Measurements from ENCODE around the gene ASIC2. TPM values are rescaled to one million over a fixed set of nuclear protein-coding genes. Genes with fewer than 3 reads are reported as not detected.

ASIC2 gene
- total RNA-seq, 1 donor from 2014 or later = not detected

DNA sequence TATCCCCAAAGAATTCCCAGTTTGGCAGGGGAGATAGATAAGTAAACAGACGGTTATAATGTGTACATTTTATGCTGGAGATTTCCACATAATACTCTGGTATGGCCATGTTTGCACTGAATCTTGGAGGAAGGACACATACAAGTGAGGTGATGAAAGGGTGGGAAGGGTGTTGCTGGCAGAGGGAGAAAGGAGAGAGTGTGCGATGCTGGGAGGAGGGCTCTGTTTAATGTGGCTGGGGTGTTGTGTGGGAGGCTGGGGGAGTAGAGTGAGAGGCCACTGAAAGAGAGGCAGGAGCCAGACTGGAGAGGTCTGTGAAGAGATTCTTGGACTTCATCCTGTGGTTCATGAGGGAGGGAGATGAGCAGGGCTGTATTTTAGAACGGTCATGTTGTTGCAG is 213.9 kb downstream of the ASIC2 start:
- DNase-seq (ENCODE audit: low spot score) = peak; percentile 16

DNA sequence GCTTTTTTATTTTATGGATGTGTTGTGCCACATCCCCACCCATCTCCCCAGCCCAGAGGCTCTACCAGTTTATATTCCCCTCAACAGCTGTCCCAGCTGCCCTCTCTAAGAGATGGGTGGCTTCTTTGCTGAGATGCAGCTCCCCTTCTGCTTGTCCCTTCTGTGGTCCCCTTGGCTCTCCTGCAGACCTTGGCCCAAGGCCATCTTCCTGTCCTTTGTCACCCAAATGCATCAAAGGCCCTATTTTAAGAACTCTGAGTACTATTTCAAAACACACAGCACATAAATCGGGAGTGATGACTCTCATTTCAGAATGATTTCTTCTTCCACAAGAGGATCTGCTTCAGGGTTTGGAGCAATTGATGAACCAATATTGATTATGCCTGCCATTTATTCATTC is 216.1 kb downstream of the ASIC2 start:
- DNase-seq (ENCODE audit: low spot score) = peak; percentile 26

DNA sequence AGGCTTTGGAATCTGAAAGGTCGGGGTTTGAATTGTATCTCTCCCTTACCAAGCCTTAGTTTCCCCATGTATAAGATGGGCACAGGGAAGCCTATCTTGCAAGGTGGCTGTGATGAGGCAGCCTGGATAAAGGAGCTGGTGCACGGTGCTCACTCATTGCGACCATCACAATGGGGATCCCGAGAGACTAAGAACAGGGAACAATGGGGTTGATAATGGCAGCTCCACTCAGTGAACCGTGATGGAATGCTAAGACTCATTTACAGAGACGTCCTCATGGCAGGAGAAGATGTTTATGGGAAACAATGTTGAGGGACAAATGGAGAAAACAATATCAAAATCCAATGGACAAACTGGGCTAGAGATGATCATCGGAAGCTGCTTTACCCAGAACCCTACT is 219.7 kb downstream of the ASIC2 start:
- DNase-seq (ENCODE audit: low spot score) = no peak

DNA sequence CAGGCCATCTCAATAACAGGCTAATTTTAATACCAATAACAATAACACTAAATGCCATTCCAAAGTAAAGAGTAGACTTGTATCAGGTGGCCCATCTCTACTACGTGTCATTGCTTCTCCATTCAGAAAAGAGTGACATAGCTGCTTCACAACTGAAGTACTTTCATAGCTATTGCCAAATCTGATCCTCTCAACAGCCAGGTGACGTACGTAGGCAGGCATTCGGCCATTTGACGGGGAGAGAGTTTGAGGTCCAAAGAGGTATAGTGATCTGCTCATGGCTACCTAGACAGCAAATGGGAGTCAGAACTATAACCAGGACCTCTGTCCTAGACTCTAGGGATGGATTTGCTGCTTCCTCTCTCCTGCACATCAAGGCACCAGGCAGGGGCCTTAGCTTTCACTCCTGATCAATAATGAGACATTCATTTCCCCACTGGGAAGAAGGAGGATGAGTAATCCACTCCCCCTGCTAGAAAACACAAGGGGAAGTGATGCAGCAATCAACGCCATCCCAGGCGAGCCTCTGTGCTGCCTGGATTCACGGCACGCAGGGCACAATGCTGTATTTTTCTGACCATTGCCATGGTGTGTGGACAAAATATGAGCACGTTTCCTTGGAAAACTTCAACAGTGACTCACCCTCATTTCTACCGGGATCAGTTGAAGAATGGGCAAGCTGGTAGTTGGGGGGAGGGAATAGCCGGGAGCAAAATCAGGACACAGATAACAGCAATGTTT is 220.5 kb downstream of the ASIC2 start:
- peak; percentile 69 for DNase-seq (ENCODE audit: low spot score)

DNA sequence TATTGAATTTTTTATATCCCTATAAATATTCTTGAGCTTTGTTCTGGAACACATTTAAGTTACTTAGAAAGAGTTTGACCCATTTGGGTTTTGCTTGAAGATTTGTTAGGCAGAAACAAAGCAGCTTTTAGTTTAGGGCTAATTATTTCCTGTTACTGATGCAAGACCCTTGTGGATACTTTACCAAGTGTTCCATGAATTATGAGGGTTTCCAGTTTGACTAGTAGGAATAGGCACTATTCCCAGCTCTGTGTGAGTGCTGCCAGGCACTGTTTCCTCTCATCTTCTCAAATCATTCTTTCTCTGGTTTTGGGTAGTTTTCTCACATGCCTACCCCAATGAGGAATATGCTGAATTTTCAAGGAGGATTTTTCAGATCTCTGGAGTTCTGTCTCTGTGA is 221.4 kb downstream of the ASIC2 start:
- no peak for DNase-seq (ENCODE audit: low spot score)

DNA sequence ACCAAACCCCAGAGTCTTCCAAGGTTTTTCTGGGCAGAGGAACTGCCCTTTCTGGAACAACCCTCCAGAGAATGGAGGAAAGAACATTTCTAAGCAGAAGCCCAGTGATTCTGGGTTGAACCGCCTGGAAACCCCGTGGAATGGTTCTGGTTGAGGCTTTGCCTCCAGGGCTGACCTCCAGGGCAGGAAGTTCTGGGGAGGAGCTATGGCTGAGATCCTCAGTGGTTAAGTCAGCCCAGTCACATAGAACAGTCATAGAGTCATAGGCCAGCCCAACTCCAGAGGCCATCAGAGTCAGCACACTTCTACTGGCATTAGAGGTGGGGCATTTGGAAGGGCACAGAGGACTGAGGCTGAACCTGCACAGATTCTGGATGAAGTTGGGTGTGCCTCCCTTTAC is 235.5 kb downstream of the ASIC2 start:
- DNase-seq (ENCODE audit: low spot score) = no peak

DNA sequence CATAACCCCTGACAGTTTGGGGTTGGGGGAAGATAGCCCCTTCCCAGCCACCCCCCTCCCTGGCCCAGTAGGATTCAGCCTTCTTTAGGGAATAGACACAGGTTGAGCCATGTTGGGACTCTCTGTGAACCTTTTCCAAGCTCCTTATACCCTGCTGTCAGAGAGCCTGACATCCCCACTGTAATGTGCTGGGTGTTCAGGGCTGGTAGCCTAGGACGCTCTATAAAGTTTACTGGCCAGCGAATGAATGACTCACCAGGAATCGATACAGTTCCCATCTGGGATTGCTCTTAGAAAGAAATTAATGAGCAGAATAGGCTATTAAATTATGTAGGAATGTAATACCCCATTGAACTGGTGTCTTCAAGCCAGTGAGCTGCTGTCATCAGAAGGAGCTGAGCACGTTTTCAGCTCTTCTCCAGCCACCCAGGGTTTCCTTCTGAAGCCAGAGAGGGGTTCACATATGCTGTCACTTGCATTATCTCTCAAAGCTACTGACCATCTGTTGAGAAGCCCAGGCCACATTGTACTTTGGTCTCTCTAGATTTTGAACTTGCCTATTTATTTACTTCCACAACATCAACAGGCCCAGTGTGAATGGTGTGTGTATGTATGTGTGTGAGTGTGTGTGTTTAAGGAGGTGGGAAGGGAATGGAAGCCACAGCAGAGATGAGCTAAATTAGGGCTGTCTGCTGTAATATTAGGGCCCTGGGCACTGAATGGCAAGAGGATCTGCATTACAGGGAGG is 236.5 kb downstream of the ASIC2 start:
- no peak for DNase-seq (ENCODE audit: low spot score)

DNA sequence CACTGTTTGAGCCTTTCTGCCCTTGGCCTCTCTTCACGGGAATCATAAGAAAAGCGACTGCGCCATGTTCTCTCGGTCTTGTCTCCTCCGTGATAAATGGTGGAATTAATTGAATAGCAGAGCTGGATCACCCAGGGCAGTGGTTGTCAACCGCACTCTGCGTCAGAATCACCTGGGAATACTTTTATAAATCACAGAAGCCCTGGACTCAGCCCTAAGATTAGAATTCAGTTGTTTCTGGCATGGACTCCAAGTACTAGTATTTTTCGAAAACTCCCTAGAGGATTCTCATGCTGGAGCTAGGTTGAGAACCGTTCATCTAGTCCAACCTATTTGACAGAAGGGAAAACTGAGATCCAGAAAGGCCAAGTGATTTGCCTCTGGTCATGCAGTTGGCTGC is 237.3 kb downstream of the ASIC2 start:
- no peak for DNase-seq (ENCODE audit: low spot score)

DNA sequence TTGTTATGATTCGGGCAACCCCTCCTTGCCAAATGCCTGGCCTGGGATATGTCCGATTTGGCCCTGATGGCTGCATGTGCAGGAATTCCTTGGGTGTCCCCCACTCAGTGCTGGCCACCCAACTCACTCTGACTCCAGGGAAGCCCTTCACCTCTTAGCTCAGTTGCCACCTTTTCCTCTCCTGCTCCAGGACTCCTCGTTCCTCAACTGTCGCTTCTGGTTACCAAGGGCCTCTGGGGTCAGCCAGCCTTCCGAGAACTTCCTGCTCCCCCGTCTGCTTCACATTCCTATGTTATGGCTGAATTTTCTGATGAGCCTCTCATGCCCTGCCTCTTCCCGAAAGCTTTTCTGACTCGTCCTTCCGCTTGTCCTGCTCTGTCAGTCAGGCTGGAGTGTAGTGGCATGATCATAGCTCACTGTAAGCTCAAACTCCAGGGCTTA is 237.9 kb downstream of the ASIC2 start:
- no peak for DNase-seq (ENCODE audit: low spot score)

DNA sequence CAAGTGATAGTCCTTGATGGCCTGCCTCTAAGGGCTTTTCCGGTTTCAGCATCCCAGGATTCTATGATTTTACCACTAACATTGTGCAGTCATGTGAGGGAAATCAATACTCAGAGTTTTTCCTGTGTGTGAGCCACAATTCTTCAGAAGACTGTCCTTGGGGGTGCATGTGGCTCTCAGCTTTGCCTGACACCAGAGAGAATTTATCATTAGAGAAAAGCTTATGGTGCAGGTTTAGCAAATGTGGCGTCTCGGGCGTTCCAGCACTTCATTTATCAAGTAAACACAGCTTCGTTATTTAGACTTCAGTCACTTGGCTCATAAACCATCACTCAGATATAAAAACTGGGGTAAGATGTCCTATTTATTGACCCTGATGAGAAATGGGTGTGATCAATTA is 238.7 kb downstream of the ASIC2 start:
- no peak for DNase-seq (ENCODE audit: low spot score)

DNA sequence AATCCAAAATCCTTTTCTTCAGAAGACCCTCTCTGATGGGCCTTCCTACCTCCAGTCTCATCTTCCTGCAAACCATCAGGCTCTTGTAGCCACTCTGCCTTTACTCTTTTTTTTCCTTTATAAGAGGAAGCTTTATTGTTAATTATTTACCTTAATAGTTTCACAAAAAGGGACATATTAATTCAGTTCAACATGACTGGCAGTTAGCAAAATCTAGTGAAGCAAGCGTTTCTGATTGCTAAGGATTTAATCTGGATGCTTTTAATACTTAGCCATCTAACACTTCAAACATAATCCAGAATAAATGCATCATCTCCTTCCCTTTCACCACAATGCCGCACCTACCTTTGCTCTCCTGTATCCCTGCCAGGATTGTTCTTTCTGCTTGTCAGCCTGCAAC is 239.4 kb downstream of the ASIC2 start:
- DNase-seq (ENCODE audit: low spot score) = no peak

DNA sequence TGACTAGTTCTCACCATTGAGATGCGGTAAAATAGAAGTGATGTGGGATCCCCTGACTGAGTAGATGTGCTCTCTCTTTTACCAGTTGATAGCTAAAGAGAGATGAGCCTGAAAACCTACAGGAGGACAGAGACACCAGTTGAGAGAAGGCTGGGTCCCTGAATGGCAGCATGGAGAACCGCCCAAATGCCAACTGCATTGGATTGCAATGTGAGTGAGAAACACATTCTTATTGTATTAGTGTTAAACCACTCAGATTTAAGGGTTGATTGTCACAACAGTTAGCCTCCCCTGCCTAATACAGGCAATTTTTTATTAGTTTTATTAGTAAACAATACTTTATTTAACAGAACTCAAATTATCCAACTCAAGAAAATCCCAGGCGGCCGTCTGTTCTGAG is 240.2 kb downstream of the ASIC2 start:
- DNase-seq (ENCODE audit: low spot score) = no peak

DNA sequence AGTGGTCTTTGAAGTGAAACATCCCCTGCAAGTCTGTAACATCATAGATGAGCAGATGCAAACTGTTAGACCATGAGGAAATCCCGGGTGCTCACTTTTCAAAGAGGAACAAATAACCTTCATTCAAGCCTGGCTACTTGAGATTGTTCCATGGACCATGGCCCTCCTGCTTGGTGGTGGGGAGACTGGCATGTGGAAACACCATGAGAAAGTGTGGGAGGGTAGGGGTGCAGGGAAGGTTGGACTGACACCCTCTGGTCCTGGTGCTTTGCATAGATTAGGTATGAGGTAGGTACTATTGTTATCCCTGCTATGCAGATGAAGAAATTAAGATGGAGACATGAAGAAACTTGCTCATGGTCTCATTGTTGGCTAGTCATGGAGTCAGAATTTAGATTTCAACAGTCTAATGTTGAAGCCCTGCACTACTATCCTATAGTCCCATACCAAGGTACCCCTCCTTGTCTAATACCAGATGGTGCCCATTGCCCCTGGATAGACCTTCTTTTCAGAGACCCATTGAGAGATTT is 242.4 kb downstream of the ASIC2 start:
- no peak for DNase-seq (ENCODE audit: low spot score)

DNA sequence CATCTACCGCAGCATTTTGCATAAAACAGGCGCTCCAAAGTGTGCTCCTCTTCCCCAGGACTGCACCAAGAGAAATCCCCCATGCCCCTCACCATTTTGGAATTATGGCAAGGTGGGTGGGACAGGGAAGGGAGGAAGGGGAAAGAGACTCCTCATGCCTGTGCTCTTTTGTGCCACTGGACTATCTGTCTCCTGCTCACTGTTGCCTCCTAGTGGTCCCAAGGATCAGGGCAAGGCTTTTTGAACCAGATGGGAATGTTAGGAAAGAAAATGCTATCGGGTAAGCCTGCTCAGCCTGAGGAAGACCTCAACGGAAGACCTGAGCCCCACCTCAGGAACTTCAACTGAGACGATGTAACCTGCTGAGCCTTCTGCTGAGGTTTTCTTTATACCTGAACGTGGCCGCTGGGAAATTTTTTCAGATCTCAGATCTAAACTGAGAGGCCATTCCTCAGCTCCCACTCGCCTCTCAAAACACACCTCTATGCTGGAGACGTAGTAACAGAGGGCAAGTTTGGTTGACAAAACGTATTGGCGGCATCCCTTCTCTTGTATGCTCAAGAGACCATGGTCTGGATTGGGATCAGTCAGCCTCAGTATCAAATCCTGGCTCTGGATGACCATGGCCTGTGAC is 243.2 kb downstream of the ASIC2 start:
- no peak for DNase-seq (ENCODE audit: low spot score)

DNA sequence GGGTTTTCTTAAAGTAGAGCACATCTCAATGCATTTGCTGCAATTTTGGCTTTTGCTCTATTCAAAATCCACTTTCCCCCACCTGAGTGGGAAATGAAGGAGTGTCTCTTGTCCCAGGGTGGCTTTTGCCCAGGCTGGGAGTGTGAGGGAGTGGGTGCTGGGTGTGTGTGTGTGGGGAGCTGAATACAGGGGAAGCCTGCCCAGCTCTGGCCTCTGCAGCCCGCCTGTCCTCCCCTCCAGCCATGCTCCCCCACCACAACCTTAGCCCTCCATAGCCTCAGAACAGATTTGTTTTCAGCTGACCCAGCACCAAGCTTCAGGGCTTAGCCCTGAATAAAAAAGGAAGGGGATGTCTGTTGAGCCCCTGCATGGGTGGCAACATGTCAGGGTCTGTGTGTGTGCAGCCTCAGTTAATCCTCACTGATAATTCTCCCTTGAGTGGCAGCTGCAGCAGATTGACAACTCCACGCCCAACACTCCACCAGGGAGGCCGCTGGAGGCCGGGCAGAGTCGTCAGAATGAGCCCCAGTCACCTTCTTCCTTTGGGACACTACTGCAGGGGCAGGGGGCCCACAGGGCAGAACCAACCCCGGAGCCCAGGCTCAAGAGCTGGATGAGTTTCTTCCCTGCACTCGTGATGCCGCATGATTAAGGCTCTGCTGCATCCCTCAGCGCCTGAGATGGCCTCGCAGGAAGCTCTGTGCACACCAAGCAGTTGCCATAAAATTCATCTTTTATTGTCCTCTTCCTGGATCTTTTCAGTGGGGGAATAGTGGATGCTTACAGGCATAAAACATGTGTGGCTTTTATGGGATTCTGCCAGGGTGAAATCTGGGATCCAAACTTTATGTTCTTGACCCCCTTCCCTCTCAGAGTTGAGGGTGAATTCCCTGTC is 246.5 kb downstream of the ASIC2 start:
- DNase-seq (ENCODE audit: low spot score) = no peak

DNA sequence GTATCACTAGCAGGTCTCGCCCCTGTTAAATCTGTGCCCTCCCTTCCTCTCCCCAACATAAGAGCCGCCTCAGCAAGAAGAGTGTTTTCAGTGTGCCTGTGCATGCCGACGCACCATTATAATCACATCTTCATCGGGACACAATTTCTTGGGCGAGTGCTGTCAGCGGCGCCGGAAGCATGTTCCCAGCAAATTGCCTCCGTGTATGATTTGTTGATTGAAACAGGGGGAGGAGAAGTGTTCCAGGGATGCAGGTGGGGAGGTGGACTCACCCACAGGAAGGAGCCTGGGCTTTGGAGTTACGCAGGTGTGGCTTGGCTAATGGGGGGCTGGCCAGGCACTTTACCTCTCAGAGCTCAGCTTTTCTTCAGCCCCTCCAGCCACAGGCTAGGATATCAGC is 247.9 kb downstream of the ASIC2 start:
- DNase-seq (ENCODE audit: low spot score) = no peak

DNA sequence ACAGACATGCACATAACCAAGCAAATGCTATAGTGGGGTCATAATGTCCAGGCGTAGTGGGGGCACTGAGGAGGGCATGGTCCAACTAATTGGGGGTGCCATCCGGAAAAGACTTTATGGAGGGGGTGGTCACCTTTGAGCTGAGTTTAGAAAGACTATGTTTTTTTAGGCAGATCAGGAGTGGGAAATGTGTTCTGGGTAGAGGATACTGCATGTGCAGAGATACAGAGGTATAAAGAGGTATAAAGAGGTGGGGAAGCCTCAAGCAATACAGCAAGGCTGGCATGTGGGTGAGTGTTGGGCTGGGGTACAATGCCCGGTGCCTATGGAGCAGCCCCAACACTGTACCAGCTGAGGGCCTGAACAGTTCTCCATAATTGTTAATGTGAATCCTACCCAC is 248.3 kb downstream of the ASIC2 start:
- no peak for DNase-seq (ENCODE audit: low spot score)

DNA sequence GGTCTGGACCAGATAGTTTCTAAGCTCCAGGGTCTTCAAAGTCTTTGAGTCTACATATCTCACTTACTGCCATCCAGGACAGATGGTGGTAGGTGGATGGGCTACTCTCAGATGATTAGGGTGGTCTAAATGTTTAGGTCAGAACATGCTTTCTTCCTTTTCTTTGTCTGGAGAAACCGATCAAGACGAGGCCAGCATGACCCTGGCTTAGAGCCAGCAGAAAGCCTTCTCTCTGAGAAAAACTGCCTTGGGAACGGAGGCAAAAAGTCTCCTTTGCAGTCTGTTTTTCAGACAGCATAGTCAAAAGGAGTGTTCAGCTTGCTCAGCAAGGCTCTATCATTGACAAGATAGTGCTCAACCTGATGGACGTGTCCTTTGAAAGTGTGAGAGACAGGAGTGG is 252.6 kb downstream of the ASIC2 start:
- DNase-seq (ENCODE audit: low spot score) = no peak

DNA sequence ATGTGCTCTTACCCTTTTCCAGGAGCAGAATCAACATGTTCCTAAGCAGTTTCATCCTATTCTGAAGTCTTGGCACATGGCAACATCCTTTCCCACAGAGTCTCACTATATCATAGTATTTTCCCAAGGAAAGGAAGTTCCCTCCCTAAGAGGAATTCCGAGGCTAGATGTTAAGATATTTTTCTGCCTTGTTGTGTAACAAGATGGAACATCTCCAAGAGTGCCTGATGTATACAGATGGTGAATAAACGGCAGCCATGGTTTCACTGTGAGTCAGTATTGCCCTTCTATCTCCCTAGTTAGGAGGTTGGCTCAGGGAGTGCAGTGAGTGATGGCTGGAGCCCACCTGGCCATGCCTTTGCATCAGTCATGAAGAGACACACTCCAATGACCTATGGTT is 253.2 kb downstream of the ASIC2 start:
- DNase-seq (ENCODE audit: low spot score) = no peak

DNA sequence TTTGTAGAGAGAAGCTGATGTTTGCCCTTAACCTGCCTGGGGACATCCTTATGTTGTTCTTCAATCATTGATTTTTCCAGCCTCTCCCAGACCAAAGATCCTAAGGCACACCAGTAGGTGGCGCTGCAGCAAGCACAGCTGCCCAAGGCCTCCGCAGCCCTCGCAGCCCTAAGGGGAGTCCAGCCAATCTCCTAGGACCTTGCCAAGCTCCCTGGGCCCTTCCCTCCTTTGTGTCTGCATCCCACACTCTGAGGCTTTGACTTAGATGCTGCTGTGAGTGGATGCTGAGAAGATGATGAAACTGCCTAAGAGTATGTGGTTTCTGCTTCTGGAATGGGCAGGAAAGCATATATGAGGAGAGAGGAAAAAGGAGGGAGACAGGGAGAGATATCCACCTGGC is 254.4 kb downstream of the ASIC2 start:
- no peak for DNase-seq (ENCODE audit: low spot score)

DNA sequence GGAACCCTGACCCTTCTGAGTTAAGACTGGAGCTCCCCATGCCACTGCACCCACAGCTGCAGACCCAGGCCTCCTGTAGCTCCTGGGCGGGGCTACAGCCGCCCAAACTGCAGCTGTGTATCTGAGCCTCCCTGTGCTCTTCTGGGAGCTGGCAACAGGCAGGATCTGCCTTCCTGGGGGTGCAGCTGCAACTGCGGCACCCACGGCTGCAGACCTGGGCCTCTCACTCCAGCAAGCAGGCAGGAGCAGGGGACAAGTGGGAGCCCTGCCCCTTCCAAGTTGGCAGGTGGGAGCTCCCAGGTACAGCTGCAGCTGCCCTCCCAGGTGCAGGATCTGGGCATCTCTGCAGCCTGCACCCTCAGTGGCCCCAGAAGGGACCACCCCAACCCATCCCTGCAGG is 259.9 kb downstream of the ASIC2 start:
- DNase-seq (ENCODE audit: low spot score) = peak; percentile 47

Data from mesenteric fat pad (tissue), 1 donor.